Measurements from ENCODE around the gene CEP164. TPM values are rescaled to one million over a fixed set of nuclear protein-coding genes. Genes with fewer than 3 reads are reported as not detected.

The CEP164 gene
- total and polyA plus RNA-seq, 10 of the 15 experiments (the other 5 are each of a cell fraction or from before 2014, with no cell fraction given): 4.2 to 31.2 (median 20.2) TPM

GRCh38 chr11:117428856-117429229 lies 101.2 kb downstream of the CEP164 start:
- Histone ChIP-seq H3K36me3 (ENCODE audit: control insufficient read depth in 2 of 2, insufficient read depth in 2 of 2, low read length in 1 of 2) (no peaks in the 10 kb centered on the region), H3K4me2 (ENCODE audit: control insufficient read depth, insufficient read depth) (no peak overlapping the region), H3K4me3 (no peak overlapping the region), H3K27ac (ENCODE audit: control insufficient read depth, insufficient read depth) (no peak overlapping the region), H3K9ac (ENCODE audit: control insufficient read depth, insufficient read depth, low read length) (no peak overlapping the region), H3K9me3 (replicated peaks; ENCODE audit: control insufficient read depth, insufficient read depth, low read length) (no peaks in the 10 kb centered on the region), H3K27me3 (replicated peaks in 1 of 2; ENCODE audit: control insufficient read depth in 2 of 2, insufficient read depth in 2 of 2, low read length in 1 of 2) (no peaks in the 10 kb centered on the region), H4K20me1 (ENCODE audit: control insufficient read depth, insufficient read depth) (no peaks in the 10 kb centered on the region), H3K4me1 (ENCODE audit: control insufficient read depth, insufficient read depth, low read length) (peaks cover 5% of the 10 kb centered on the region; the same call in 1 of the 2 replicates), H2AFZ (ENCODE audit: control insufficient read depth, low read depth, low read length) (no peak overlapping the region), H3K79me2 (ENCODE audit: control insufficient read depth, insufficient read depth, low read length) (no peaks in the 10 kb centered on the region)
- no peak for FAIRE-seq
- WGBS (ENCODE audit: insufficient coverage, insufficient replicate concordance, low lambda C conversion rate, missing lambda C conversion rate): 27% methylated on average over 7 of the region's 7 CpGs
- ChIA-PET POLR2A (interaction anchor here (1.3 kb wide), 1 partner anchor 380 kb away, joined by 3 read pairs; no protein-coding TSS in a partner anchor), SMC1A (ENCODE audit: uncharacterized antibody, unreplicated experiment) (interaction anchor here (0.7 to 1.9 kb wide), 8 partner anchors 29 to 387 kb away, joined by 3 to 7 read pairs (median 4); no protein-coding TSS in a partner anchor), CTCF (interaction anchor here (0.8 to 6.8 kb wide), 7 partner anchors 26 to 518 kb away, joined by 3 to 156 read pairs (median 4); no protein-coding TSS in a partner anchor), RAD21 (ENCODE audit: unreplicated experiment) (interaction anchor here (0.9 to 6.7 kb wide), 7 partner anchors 40 to 624 kb away, joined by 3 to 75 read pairs (median 3); no protein-coding TSS in a partner anchor)
- intact Hi-C loops (cut with micrococcal nuclease; ENCODE audit: unreplicated experiment): loop anchor here (5.0 kb wide), 1 partner anchor 378 kb away; no protein-coding TSS in a partner anchor
- no TSS peak for BruUV-seq (replicated peaks)
- TF ChIP-seq CTCF (IDR thresholded peaks at IDR 0.05 in 2 of 3, conservative IDR thresholded peaks at IDR 0.05 in 1 of 3; ENCODE audit: control insufficient read depth in 2 of 3, extremely low read depth in 1 of 3, insufficient read depth in 1 of 3, low read depth in 3 of 3, low read length in 3 of 3) (0 out of 6 replicates have a peak, but pooled peaks of 1 of the 3 experiments have one; percentile 3), ZNF207 (IDR thresholded peaks at IDR 0.05; ENCODE audit: borderline replicate concordance) (no peak)
- in situ Hi-C loops (cut with MboI): loop anchor here (5.0 to 25.0 kb wide), 2 partner anchors 193 to 633 kb away; no protein-coding TSS in a partner anchor
- ATAC-seq: no peak; the same call in 2 of the 3 replicates
- DNase-seq (ENCODE audit: low read depth, low spot score): no peak

Measured in GM12878 (cell line).